ENCODE data around the gene SPTSSA.
"Not testable (repeated sequence)": the region's sequence is repeated elsewhere in the genome, so short reads cannot be mapped to it uniquely, and the experiment has no call there.

SPTSSA gene

DNA sequence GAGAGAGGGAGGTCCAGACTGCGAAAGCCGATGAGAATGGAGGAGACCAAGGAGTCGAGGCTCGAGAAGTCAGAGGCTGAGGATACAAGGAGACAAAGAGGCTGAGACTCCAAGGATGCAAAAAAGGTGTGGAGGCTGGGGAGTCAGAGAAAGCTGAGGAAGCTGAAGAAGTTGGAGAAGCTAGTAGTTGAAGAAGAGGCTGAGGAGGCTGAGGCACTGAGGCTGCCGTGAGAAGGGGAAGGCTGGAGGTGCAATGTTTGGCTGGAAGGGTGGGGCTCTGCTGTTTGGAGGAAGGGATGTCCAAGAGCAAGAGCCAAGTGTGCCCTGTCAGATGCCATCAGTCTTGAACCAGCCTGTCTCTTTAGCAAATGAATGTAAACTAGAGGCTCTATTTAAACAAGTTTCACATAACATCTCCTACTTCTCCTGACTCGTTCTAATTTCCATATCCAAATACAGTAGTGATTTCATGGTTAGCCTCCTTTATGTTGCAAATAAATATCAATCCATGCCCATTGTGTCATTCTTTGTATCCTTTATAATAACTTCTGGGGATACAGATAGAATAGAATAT, 10.8 kb upstream of the SPTSSA start:
- no peak for DNase-seq (ENCODE audit: low read depth)

DNA sequence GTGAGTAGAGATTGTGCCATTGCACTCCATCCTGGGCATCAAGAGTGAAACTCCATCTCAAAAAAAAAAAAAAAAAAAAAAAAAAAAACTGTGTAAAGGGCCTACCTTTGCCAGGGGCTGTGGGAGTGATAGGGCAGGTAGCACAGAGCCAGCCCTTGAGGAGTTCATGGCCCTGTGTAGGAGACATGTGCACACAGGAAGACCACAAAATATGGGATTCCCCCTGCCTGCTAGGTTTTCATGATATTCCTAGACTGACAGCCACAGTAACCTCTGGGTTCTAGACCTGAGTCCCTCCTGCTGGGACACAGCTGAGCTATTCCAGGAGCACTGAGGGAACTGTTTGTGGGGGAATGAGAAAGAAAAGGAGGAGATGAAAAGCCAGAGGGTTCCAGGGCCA, 8.3 kb upstream of the SPTSSA start:
- no peak for DNase-seq (ENCODE audit: low read depth)

DNA sequence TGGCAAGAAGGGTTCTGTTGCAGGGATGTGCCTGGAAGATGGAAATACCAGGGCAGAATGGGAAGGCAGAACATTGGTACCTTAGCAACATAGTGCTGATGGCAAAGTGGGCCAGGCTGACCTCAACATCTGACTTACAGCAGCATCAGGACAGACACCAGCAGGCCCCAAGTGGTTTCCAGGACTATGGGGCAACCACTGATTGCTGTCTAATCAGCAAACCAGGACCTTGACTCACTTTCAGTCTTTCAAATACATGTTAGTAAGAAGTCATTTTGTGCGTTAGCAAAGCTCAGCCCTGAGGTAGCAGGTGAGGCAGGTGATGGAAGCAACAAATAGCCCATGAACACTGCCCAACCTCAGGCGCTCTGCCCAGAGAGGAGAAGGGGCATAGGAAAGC, 4.7 kb upstream of the SPTSSA start:
- DNase-seq (ENCODE audit: low read depth) = no peak

DNA sequence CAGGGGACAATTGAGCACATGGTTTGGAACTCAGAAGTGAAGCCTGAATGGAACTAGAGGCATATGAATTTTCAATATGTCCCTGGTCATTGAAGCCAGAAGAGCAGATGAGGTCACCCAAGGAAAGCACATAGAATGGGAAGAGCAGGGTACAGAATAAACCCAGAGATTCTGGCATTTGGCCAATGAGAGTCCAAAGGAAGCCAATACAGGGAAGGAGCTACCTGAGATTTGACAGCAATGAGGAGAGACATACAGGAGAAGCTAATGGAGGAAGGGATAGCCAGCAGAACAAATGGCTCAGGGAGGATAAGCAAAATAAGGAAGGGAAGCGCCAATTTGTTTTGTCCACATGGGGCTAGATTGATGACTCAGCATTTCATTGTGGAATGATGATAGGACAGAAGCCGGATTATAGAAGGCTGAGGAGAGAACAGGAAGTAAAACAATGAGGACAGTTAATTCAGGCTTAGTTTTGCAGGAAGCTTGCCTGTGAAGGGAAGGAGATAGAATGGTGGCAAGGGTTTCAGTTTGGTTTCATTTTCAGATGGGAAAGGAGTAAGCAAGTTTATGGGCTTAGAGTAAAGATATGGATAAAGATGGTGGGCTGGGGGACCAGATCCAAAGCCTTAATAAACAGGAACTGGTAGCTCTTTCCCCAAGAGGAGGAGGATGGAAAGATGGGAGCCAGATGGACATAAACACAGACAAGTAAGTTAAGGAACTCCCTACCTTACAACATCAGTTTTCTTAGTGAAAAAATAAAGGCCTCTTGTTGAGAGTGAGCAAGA, 3.2 kb upstream of the SPTSSA start:
- DNase-seq (ENCODE audit: low read depth) = no peak

DNA sequence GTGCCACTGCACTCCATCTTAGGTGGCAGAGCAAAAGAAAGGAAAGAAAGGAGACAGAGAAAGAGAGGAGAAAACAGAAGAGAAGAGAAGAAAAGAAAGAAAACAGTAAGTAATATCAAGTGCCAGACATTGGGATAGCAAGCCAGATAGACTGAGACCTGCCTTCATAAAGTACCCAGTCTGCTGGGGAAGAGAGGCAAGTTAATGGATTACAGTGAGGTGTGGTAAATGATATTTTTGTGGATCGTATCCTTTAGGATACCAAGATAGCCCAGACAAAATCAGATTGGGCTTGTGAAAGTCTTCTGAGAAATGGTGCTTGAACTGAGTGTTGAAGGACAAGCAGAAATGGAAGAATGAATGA, 1.5 kb upstream of the SPTSSA start:
- no peak for DNase-seq (ENCODE audit: low read depth)

DNA sequence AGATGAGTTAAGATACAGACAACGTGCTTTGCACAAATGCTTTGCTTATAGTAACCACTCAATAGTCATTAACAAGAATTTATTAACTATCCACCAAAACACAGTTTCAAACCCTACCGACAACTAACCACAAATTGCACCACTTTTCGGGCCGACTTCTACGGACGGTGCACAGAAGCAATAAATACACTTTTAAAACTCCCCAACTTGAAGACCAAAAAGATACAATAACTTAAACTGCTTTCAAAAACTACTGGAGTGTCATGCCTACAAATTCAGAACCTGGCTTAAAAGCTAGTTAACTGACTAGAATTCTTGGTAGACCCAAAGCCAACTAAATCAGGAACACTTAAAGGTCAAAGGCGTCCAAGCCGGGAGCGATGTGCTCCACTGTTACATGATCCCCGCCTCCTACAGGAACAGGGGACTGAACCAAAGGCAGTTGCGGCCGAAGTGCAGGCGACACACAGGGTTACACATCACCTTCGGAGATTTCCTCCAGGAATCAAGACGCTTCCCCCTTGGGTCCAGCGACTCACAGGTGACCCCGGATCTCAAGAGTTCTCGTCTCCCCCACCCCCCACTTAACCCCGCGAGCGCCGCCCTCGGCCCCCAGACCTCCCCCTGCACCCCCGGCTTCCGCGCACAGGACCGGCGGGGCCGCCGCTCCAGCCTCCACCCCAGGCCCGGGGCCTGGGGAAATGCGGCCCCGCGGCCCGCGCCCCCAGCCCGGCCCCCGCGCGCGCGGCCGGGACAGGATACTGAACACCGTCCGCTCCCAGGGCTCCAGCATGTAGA, 507 bp downstream of the SPTSSA start:
- peak; percentile 16 for DNase-seq (ENCODE audit: low read depth)

DNA sequence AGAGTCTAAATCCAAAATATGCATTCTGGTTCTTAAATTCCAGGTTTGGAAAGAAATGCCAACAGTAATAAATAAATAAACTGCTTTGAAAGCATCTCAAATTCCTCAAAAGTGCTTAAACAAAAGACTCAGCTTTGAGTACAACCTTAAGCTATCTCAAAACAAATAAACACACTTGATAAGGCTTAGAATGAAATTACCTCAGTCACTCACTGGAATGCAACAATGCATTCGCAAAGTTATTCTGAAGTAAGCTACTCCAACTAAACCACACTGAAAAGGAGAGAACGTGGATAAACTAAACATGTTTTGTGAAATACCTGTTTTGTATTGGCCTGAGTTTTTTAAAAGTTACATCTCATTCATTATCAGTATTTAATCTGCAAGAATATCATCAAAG, 1.2 kb downstream of the SPTSSA start:
- no peak for DNase-seq (ENCODE audit: low read depth)

DNA sequence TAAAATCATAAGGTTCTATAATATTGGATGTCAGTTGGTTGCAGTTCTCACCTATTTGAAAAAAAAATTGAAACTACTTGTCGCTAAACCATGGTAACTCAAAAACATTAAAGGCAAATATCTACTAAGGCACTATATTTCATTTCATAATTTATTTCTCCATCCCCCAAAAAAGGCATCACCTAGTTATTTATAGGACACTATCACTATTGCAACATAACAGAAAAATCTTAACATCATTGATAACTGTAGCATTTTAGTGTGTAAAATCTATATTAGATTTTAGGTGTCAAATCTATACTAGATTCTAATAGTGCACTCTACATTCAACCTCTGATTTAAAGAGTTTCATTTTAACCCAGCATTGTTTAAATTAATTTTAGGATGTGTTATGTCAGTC, 1.7 kb downstream of the SPTSSA start:
- no peak for DNase-seq (ENCODE audit: low read depth)

DNA sequence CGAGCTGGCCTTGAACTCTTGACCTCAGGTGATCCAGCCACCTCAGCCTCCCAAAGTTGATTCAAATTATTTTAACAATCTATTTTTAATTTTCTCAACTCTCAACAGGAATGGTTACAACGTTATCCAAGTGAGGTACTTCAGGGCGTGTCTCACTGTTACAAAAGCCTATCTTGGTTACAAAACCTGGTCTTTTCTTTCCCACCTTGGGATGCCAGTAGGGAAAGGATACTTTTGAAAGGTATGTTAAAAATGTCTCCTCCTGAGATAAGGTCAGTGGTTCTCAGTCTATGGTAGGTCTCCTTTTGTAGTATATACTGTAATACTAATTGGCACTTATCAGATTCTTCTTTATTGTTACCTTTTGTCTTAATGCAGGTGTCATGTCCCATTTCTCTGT, 4.9 kb downstream of the SPTSSA start:
- DNase-seq (ENCODE audit: low read depth) = no peak

DNA sequence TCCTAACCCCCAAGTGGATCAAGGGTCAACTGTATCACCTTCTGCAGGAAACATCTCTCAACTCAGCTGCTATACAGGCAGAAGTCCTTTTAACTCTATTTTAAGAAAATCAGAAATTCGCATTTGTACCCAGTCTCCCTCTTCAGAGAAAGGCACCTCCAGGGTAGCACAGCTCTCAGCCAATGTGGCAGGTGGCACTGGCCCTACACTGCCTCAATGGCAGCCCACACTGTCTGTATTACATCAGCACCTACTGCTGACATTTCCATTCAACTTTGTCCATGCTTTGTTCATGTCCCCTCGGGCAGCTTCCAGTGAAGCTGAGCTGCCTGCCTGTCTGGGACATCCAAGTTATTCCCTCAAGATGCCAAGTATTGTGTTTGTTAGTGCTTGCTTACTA, 8.8 kb downstream of the SPTSSA start:
- DNase-seq (ENCODE audit: low read depth) = no peak

DNA sequence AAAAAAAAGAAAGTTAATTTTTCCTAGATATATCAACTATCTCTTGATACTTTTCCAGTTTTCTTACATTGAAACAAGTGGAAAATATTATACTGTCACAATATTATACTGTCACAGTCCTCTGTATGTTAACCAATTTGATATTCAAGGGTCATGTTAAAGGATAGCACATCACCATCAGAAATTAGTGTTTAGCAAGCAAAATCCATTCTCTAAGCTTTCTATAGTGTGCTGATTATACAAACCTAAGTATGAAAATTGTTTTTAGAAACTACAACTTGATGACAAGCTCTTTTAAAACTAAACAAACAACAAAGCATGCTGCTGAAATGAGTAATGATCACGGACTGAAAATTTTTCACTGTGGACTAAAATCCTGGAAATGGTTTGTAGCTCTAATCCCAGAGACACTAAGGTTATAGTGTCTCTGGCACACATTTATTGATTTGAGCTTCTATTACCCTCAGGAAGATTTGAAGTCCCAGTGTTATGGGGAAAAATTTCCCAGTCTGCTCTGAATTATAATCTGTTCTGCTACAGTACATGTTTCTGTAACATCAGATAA, 9.7 kb downstream of the SPTSSA start:
- DNase-seq (ENCODE audit: low read depth) = no peak

DNA sequence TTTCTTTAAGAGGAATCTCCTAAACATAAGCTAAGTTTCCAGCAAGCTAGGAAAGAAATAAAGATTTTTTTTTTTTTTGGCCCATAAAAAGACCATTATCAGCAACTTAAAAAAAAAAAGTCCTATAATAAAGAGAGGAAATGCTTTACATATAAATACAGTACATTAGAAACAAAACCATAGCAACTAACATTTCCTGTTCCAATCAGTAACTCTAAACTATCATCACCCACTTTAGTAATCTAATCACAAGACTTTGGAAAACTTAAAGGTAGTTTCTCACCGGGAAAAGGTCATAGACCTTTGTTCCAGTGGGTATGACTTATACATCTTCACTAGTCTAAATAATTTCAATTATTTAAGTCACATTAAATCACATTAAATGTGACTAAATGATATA, 11.1 kb downstream of the SPTSSA start:
- DNase-seq (ENCODE audit: low read depth) = no peak

DNA sequence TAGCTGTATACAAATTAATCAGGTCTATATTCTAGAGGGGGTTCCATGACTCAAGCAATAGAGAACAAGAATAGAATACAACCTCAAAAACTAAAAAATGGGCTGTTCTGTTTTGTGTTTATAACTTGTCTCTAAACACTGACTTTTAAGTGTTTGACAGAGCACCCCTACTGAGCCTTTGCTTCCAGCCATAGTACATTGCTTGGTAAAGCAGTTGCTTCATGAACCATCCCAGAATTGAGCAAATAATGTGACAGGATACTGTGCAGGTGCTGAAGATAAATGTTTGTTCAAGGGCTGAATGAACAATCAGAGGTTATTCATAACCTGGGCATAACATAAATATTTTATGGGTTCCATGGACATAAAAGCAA, 11.5 kb downstream of the SPTSSA start:
- DNase-seq (ENCODE audit: low read depth) = no peak

DNA sequence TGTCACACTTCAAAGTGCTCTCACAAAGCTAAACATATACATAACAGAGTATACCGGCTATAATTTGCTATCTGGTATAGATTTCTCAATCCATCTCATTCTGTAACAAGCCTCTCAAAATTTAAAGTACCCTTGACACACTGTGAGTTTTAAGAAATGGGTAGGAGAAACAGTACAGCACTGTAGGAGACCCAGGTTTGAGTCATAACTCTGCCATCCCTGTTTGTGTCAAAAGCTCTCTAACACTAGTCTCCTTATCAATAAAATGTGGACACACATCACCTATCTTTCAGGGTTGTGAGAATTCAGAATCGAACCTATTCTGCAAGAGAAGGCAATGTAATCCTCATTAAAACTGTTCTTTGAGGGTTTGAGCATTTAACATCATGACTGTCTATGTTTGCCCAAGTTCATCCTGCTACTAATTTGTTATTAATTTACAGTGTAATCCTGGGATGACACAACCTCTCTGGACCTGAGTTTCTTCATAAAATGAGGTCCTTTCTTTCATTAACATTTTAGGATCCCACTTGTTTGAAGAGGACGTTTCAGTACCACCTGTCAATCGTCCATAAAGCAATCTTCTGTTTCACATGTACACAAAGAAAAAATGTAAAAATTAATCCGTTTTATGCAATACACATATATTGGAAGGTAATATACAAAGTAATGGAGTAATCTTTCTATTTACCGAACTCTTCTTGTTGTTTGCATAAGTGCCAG, 12.1 kb downstream of the SPTSSA start:
- no peak for DNase-seq (ENCODE audit: low read depth)

DNA sequence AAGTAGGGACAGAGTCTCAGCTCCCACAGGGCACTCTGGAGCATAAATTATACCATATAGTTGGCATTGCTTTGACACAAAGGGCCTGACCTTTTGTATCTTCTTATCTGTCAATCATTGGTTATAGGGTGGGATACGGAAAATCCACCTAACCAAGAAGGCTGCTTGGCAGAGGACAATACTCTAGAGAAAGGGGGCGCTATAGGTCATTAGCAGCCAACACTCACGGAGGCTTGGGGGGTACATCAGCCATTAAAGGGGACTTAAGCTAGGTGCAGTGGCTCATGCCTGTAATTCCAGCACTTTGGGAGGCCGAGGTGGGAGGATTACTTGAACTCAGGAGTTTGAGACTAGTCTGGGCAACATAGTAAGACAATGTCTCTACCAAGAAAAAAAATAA, 22.9 kb downstream of the SPTSSA start:
- DNase-seq (ENCODE audit: low read depth) = no peak

DNA sequence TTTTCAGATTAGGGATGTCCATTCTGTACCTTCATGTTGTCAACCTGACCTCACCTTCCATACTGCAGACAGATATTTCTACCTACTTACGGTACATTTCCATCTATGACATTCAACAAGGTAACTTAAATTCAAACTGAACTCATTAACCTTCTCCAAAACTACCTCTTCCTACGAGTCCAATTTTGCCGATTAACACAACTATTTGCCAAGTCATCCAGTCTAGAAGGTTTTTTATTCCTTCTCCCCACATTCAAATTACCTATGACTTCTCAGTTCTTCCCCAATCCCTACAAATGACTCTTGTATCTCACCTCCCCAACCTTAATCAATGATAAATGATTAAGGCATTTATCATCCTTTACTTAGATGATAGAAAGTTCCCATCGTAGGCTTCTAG, 23.6 kb downstream of the SPTSSA start:
- no peak for DNase-seq (ENCODE audit: low read depth)

DNA sequence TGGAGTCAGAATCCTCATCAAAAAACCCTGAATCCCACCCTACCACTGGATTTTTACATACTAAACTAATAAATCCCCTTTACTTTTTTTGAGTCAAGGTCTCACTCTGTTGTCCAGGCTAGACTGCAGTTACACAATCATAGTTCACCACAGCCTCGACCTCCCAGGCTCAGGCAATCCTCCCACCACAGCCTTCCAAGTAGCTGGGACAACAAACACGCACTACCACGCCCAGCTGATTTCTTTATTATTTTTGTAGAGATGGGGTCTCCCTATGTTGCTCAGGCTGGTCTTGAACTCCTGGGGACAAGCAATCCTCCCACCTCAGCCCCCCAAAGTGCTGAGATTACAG, 24.3 kb downstream of the SPTSSA start:
- no peak for DNase-seq (ENCODE audit: low read depth)

DNA sequence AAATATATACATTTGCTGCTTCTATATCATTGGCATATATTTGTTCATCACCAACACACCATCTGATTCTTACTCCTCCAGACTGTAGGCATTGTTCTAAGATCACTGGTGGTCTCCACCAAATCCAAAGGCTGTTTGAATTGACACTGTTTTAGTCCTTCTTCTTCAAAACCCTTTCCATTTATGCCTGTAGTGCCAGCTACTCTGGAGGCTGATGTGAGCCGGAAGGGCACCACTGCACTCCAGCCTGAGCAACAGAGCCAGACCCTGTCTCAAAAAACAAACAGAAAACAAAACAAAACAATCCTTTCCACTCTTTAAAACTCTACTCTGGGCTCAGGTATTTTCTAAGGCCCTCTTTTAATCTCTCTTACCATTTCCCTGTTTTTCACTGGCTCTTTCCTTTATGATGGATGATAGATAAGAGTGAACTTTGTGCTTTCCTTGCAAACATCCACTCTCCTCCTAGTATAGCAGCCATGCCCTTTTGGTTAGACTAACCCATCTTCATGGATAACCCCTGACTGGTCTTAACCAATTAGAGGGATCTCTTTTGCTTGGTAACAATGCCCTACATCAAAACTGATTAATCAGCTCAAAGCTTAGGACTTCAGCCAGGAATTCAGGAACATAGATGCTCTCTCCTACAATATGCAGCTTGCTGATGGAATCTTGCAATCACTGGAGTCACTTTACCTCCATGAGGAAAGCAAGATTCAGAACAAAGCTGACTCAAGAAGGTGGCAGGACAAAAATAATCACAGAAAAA, 24.9 kb downstream of the SPTSSA start:
- DNase-seq (ENCODE audit: low read depth) = no peak

DNA sequence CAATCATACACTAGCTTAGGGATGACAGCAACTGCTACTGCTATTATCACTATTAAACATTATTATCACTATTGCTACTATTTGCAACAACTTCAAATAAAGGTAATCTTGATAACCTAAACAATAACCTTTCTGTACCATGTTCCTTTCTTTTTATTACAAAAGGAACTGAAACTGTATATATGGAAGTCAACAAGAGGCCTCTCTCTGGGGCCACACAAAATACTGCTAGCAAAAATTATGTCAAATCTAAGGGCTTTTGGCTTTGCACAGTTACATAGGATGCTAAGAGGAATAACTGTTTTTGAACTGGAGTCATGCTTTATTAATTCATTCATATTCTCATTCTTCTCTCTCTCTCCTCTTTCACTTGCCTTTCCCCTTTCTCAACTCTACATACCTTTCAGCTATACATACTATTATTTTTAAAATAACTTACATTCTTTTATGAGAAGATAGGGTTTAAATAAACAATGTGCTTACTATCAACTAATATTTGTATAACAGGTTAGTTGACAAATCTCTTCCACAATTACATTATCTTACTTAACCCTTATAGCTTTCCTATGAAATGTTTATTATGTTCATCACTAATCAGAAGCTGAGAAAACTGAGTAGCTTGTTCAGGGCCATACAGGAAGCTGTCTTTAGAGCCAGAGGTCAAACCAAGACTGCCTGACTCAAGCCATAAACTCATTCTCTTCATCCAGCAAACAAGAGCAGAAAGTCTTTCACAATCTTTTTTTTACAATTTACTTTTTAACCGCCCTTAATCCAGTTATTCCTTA, 25.7 kb downstream of the SPTSSA start:
- DNase-seq (ENCODE audit: low read depth) = peak; percentile 36

DNA sequence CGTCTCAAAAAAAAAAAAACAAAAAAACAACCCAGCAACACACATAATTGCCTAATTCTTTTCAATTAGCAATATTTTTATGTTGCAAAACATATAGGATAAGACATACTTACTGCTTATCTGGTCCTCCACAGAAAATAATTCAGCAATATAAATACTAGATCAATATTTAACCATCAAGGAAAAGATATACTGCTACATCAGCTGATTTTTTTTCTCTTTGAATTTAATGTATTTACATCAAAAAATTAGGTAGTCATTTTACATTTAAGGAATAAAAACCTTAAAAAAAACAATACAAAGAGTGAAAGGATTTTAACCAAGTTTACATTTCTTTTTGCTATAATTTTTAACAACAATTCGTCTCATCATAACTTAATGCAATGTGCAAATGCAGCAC, 28.1 kb downstream of the SPTSSA start:
- DNase-seq (ENCODE audit: low read depth) = no peak

DNA sequence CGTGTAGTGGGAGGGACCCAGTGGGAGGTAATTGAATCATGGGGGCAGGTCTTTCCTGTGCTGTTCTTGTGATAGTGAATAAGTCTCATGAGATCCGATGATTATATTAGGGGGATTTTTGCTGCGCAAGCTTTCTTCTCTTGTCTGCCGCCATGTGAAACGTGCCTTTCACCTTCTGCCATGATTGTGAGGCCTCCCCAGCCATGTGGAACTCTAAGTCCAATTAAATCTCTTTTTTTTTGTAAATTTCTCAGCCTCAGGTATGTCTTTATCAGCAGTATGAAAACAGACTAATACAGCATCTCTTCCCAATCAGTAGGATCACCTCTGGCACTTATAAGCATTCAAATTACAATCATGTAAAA, 34.0 kb downstream of the SPTSSA start:
- not testable (repeated sequence) for DNase-seq (ENCODE audit: low read depth)
